ENCODE measurements around the gene SYK.

GRCh38 chr9:90872835-90873294, 71.2 kb downstream of the SYK start:
- no peak for TF ChIP-seq POLR2A (IDR thresholded peaks at IDR 0.05)
- no peak for TF ChIP-seq CTCF (IDR thresholded peaks at IDR 0.05)

All from vagina (tissue), 2 donors.